ENCODE data around the gene COL28A1.

Gene COL28A1

DNA sequence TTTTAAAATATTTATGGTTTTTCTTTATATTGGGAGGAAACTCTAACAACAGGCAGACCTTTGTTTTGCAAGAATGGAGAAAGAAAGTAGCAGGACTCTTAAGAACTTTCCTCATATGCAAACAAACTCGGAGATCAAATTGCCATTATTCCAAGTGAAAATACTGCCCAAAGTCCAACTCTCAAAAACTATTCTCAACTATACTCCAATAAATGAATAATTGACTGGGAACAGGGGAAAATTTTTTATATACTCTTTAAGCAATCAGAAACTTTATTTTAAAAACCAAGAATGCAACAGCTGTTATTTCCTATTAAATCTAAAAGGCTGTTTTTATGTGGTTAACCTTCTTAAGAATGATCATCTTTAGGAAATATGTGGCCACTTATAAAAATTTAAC is 101.9 kb downstream of the COL28A1 start:
- no peak for TF ChIP-seq CTCF (IDR thresholded peaks at IDR 0.05)

- no peak for TF ChIP-seq CTCF (IDR thresholded peaks at IDR 0.05)
Observed at GRCh38 chr7:7432979-7433378, 102.7 kb downstream of the COL28A1 start.

DNA sequence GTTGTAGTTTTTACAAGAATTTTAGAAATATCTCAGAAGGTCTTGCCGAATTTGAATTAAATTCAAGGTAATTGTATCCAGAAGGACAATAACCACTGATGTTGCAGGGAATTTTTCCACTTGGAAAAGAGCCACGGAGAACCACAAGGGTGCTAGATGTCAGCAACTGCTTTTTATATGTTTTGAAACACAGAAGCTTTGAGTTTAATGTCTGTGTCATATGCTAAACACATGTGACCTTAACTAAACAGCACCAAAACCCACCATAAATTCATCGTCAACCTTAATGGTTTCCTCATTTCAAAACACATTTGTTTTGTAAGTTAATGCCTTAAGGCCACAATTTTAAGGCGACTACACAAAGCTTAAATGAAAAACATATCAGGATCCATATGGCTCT is 106.9 kb downstream of the COL28A1 start:
- TF ChIP-seq CTCF (IDR thresholded peaks at IDR 0.05), result no peak

GRCh38 chr7:7427363-7427762 is 108.3 kb downstream of the COL28A1 start:
- TF ChIP-seq CTCF (IDR thresholded peaks at IDR 0.05), result no peak

- no peak for TF ChIP-seq CTCF (IDR thresholded peaks at IDR 0.05)
Observed at GRCh38 chr7:7426676-7427075, 109.0 kb downstream of the COL28A1 start.

DNA sequence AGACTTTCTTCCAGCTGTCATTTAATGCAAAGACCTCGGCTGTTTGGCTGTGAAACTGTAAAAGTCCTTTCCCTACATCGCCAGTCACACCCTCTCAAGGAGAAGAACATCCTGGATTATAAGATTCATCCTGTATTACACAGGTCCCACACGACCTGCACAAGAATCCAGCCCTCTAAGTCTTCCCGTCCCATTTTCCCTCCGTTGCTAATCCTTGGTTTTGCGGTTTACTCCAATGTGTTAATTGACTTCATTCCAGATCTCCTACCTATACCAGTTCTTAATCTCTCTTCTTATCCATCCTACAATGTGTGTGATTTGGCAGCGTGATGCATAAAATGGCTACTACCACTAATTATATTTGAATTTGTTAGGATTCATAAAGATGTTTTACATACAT is 110.4 kb downstream of the COL28A1 start:
- no peak for TF ChIP-seq CTCF (IDR thresholded peaks at IDR 0.05)

DNA sequence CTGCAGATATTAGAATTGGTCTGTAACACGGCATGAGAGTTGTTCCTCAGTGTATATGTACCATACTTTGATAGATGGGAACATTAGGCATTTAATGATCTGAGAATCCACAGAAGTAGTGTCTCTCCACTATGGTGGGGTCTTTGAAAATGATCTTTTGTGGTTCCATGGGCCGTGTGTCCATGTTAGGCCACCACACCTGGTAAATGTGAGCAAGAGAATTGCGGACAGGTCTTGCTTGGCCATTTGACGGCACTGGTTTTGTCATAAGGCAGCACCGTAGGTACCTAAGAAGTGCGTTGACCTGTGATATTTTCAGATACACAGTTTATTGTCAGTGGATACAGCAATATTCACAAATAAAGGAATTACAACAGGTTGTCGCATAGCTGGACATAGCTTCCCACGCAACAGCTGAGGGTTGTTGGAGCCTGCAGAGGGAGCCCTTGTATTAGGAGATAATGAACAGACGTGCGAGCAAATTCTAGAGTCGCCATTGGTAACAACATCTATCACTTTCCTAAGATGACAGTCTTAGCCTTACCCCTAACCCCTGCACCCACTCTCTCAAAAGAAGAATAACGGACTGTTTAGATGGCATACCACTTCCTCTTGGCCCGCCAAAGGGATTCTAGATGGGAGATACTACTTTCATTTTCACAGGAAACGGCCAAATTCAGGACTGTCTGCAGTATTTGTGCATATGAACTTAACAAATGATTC is 111.4 kb downstream of the COL28A1 start:
- peak; percentile 88 for TF ChIP-seq CTCF (IDR thresholded peaks at IDR 0.05)

- TF ChIP-seq CTCF (IDR thresholded peaks at IDR 0.05), result no peak
Observed at GRCh38 chr7:7422641-7423040, 113.0 kb downstream of the COL28A1 start.
